A549 (cell line): Measurements from ENCODE around the gene IL10RA.

ENCODE experiments used
- CHD2 ChIP-seq: fragments of 150-350 bp; IDR thresholded peaks from 2 replicates; pipeline ENCODE4 v1.6.1; 2014; ENCODE audit warnings: low read length; ENCODE audit not compliant: partially characterized antibody
- CTCF ChIP-seq: fragments of >200 bp; sonication (Bioruptor Twin); formaldehyde crosslinking; IDR thresholded peaks from 3 replicates; pipeline ENCODE4 v1.5.1; 2016
- EP300 ChIP-seq, 2 experiments: fragments of >200 bp; sonication (Bioruptor Twin); formaldehyde crosslinking; IDR thresholded peaks; 2 replicates in 1 of 2; 3 replicates in 1 of 2; pipeline ENCODE4 v1.6.1; 2016 to 2017
- FOSB ChIP-seq: fragments of 250-450 bp; sonication (Bioruptor Pico); IDR thresholded peaks from 2 replicates; pipeline ENCODE4 v1.5.0; 2020; ENCODE audit warnings: mild to moderate bottlenecking, moderate library complexity
- POLR2A ChIP-seq: IDR thresholded peaks from 2 replicates; pipeline ENCODE4 v1.6.1; 2012; ENCODE audit warnings: mild to moderate bottlenecking, low read length

- TF ChIP-seq FOSB (CRISPR knock-in tag): no peak
- TF ChIP-seq CTCF: no peak
- TF ChIP-seq CHD2: no peak
- TF ChIP-seq POLR2A: no peak
- no peak for TF ChIP-seq EP300 (IDR thresholded peaks at IDR 0.05)
Observed at GRCh38 chr11:118004543-118005223, 18.5 kb downstream of the IL10RA start.
